ENCODE results near the gene DPH7.
"Not testable (repeated sequence)": the region's sequence is repeated elsewhere in the genome, so short reads cannot be mapped to it uniquely, and the experiment has no call there.

Gene DPH7

GRCh38 chr9:137515338-137515724 lies 63.4 kb downstream of the DPH7 start:
- no peak for FAIRE-seq

- FAIRE-seq, result no peak
Measured at GRCh38 chr9:137514691-137515337, 63.9 kb downstream of the DPH7 start.

DNA sequence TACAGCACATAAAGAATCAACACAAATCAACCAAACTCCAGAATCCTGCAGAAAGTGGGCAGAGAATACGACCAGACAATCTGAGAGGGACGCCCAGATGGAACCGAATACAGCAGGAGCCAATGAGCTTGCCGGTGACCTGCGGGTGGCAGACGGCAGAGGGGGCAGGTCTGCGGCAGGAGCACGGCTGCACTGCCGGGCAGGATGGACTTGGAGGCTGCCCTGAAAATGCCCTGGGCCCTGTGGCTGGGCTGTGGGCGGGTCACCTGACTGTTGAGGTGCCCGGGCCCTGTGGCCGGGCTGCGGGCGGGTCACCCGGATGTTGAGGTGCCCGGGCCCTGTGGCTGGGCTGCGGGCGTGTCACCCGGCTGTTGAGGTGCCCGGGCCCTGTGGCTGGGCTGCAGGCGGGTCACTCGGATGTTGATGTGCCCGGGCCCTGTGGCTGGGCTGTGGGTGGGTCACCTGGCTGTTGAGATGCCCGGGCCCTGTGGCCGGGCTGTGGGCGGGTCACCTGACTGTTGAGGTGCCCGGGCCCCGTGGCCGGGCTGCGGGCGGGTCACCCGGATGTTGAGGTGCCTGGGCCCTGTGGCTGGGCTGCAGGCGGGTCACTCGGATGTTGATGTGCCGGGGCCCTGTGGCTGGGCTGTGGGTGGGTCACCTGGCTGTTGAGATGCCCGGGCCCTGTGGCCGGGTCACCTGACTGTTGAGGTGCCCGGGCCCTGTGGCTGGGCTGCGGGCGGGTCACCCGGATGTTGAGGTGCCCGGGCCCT lies 64.7 kb downstream of the DPH7 start:
- not testable (repeated sequence) for FAIRE-seq

DNA sequence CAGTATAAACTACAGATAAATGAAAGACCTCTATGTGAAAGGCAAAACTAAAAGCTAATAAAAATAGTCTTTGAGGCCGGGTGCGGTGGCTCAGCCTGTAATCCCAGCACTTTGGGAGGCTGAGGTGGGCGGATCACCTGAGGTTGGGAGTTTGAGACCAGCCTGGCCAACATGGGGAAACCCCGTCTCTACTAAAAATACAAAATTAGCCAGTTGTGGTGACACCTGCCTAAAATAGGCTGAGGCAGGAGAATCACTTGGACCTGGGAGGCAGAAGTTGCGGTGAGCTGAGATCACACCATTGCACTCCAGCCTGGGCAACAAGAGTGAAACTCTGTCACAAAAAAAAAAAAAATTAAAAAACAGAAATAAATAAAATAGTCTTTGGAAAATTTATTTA lies 65.6 kb downstream of the DPH7 start:
- not testable (repeated sequence) for FAIRE-seq

- no peak for FAIRE-seq
Measured at GRCh38 chr9:137511758-137512463, 66.8 kb downstream of the DPH7 start.

GRCh38 chr9:137511126-137511525 lies 67.6 kb downstream of the DPH7 start:
- not testable (repeated sequence) for FAIRE-seq

- no peak for FAIRE-seq
Measured at GRCh38 chr9:137509198-137509597, 69.5 kb downstream of the DPH7 start.

GRCh38 chr9:137506702-137507171 lies 72.0 kb downstream of the DPH7 start:
- FAIRE-seq, result no peak

DNA sequence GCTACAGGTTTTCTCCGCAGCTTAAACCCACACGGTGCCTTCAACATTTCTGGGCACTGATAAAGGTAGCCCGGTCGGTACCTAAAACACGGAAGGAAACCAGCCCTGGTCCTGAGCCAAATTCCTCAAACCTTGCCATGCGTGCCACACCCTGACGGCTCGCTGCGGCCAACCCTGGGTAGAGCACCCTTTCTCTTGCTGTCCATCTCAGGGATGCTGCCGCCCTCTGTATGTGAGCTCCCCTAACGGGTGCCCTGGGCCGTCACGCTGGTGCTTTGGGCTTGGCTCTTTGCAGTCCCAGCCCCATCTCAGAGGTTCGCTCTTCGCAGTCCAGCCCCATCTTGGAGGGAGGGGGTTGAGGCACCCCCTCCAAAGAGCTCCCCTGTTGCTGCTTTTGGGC lies 72.5 kb downstream of the DPH7 start:
- no peak for FAIRE-seq

DNA sequence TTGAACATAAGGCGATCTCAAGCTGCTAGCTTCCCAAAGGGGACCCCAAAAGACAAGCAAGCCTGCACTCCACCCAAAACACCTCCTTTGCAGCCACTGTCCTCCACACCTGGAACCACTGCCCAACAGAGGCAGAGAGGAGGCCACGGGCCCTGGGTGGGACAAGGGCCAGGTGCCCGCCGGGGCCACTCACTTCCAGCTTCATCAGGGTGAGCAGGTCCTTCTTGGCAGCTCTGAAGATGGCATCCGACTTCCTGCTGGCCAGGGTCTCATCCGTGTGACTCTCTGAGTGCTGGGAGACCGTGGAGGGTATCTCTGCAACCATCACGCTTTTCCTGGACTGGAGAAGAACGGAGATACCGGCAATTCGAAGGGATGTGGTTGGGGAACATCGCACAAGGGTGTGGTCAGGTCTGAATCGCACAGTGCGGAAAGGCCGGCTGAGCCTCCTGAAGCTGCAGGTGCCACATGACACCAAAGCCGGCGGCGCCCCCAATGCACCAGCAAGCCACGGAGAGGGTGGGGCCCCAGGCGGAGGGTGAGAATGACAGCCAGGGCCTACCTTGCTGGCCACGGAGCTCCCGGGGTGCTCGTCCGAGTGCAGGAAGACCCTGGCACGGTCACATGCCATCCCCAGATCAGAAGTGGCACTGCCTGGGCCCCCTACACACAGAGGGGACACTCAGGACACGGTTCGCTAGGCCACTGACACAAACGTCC lies 73.1 kb downstream of the DPH7 start:
- no peak for FAIRE-seq
